Measurements from ENCODE around the gene KIAA1671.

GRCh38 chr22:25174888-25175411 is 222.4 kb downstream of the KIAA1671 start:
- TF ChIP-seq CTCF (conservative IDR thresholded peaks at IDR 0.05): no peak
- no peak for TF ChIP-seq ZFX (IDR thresholded peaks at IDR 0.05)
